Muscle layer of colon (tissue), 2 donors: ENCODE data around the gene FSTL1.
A peak's percentile ranks its signal among the peaks of the same experiment; 100 is the strongest.
"Not testable (repeated sequence)": the region's sequence is repeated elsewhere in the genome, so short reads cannot be mapped to it uniquely, and the experiment has no call there.

Source experiments
- H3K27ac ChIP-seq: one replicate; pipeline ENCODE4 v1.7.0; 2013; ENCODE audit warnings: low read depth, mild to moderate bottlenecking, low read length, moderate library complexity
- H3K27me3 ChIP-seq, 2 donors: one replicate each; pipeline ENCODE4 v1.7.0; 2013; ENCODE audit warnings: low read length in 2 of 2, mild to moderate bottlenecking in 2 of 2; ENCODE audit not compliant: insufficient read depth in 2 of 2, control insufficient read depth in 1 of 2
- H3K36me3 ChIP-seq: one replicate; pipeline ENCODE4 v1.7.0; 2013; ENCODE audit warnings: mild to moderate bottlenecking, low read length; ENCODE audit not compliant: insufficient read depth
- H3K4me1 ChIP-seq: one replicate; pipeline ENCODE4 v1.7.0; 2013; ENCODE audit warnings: mild to moderate bottlenecking, low read length; ENCODE audit not compliant: insufficient read depth
- H3K4me3 ChIP-seq, 2 donors: one replicate each; pipeline ENCODE4 v1.7.0; 2013; ENCODE audit warnings: low read length in 2 of 2, low read depth in 1 of 2, mild to moderate bottlenecking in 1 of 2, moderate library complexity in 1 of 2
- H3K9ac ChIP-seq: one replicate; pipeline ENCODE4 v1.7.0; 2013; ENCODE audit warnings: low read length
- H3K9me3 ChIP-seq: one replicate; pipeline ENCODE4 v1.7.0; 2013; ENCODE audit warnings: mild to moderate bottlenecking, low read length
- donor health status: abdominal sarcoma.
- donor health status: Adenocarcinoma of cecum.

The FSTL1 gene

DNA sequence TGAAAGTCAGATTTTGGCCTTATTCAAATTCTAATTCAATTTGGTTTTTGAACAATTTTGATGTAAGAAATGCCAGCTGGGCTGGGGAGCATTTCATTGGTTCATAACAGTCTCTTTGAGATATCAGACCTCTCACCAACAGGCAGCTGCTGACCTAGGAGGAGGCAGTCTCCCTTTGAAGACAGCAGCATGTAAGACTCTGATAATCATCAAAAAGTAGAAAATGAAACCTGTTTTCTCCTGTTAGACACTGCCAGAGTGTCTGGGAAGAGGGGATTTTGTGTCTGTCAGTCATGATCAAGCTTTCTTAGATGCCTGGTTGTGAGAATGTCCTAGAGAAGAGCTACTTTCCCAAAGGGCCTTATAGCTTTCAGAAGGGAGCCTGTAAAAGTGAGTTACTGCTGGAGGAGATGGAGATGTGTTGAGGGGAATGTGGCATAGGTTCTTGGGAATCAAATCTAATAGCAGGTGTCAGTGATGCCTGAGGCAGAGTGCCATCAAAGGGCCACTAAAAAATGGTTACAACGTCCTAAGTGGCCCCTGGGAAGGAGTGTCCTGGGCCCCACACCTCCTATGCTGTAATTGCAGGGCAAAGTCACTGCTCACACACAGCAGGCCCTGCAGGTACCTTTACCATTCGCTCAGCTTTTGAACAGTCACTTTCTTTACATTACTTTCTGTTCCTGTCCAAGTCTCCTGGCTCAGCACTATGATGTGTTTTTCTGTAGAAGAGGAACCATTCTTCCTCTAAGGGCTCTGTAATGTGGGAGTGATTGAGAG is 43.1 kb downstream of the FSTL1 start:
- H3K27me3 ChIP-seq, result no peaks in the 10 kb centered on the region
- no peak overlapping the region for H3K27ac ChIP-seq
- H3K4me3 ChIP-seq, result no peak overlapping the region
- H3K9ac ChIP-seq, result no peak overlapping the region
- peaks cover 96% of the 10 kb centered on the region for H3K36me3 ChIP-seq
- H3K9me3 ChIP-seq, result no peaks in the 10 kb centered on the region
- peaks cover 20% of the 10 kb centered on the region for H3K4me1 ChIP-seq

DNA sequence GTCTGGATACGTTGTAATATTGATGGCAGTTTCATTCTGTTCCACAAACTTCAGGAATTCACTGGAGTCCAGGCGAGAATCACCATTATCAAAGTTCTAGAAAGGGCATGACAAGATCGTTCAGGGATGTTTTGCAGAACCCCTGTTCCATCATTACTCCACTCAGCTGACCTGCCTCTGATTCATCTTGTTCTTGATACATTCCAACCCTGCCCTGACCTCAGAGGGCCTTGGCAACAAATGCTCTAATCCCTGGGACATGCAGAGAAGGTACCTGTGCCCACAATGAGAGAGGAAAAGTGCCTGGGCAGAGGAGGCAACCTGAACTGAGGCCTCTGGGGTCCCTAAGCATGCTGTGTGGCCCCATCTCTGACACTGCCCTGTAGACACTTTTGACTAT is 45.9 kb downstream of the FSTL1 start:
- no peak overlapping the region for H3K27ac ChIP-seq
- no peak overlapping the region for H3K9ac ChIP-seq

DNA sequence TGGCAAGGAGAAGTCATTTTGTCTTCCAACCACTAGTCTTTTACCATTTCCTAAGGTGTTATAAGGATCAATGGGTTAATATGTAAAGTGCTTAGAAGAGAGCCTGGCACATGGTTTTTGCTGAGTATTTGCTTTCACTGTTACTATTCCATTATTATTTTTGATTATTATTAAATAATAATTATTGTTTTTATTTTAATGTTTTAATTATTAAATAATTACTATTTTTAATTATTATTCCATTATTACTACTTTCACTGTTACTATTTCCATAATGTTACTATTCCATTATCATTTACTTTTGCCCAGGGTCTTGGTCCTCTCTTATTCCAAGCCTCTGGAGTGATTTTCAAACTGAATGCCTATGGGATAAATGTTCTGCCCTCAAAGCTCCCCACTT is 48.5 kb downstream of the FSTL1 start:
- Histone ChIP-seq H3K36me3 (peaks cover 96% of the 10 kb centered on the region), H3K4me1 (no peaks in the 10 kb centered on the region), H3K27me3 (no peaks in the 10 kb centered on the region)

More for the DNA sequence above, 45.9 kb downstream of the FSTL1 start:
- H3K4me3 ChIP-seq, result no peak overlapping the region
- no peaks in the 10 kb centered on the region for H3K4me1 ChIP-seq
- peaks cover 96% of the 10 kb centered on the region for H3K36me3 ChIP-seq
- no peaks in the 10 kb centered on the region for H3K9me3 ChIP-seq
- H3K27me3 ChIP-seq, result no peaks in the 10 kb centered on the region

DNA sequence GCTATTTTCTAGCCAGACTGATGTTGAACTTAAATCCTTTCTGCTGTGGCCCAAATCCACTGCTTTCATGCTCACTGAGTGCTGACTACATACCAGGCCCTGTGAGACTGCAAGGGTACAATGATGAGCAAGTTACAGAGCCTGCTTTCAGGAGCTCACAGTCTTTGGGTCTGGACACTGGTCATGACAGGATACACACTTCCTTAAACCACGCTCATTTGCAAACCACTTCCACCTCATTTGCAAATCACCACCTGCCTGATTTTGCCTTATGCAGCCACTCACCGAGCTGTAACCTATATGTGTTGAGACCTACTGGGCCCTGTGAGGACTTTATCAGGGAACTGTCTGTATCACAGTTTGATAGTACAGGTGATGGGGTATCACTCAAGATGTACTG is 51.4 kb downstream of the FSTL1 start:
- peaks cover 92% of the 10 kb centered on the region for H3K36me3 ChIP-seq
- no peaks in the 10 kb centered on the region for H3K27me3 ChIP-seq
- no peak overlapping the region for H3K27ac ChIP-seq
- H3K4me1 ChIP-seq, result peaks cover 13% of the 10 kb centered on the region
- no peak overlapping the region for H3K4me3 ChIP-seq
- no peak overlapping the region for H3K9ac ChIP-seq
- no peaks in the 10 kb centered on the region for H3K9me3 ChIP-seq

More for the DNA sequence above, 48.5 kb downstream of the FSTL1 start:
- no peak overlapping the region for H3K9ac ChIP-seq
- no peaks in the 10 kb centered on the region for H3K9me3 ChIP-seq
- no peak overlapping the region for H3K4me3 ChIP-seq
- H3K27ac ChIP-seq, result no peak overlapping the region

DNA sequence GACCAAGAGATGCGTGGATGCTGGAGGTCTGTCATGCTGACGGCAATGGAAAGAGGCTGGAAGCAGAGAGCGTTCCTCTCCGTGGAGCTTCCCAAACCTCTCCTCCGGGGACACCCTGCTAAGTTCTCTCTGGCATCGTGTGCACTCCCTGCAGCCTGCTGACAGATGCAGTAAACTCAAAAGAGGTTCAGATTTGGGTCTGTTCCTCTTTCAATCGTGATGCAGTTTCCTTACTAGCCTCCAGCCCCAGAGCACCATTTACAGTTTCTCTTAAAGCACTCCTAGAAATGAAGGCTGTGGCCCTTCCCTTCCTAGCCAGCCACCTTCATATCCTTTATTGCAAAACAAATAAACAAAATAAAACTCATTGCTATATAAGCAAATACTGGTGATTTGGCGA is 54.3 kb downstream of the FSTL1 start:
- peaks cover 67% of the 10 kb centered on the region for H3K36me3 ChIP-seq
- H3K4me1 ChIP-seq, result peaks cover 17% of the 10 kb centered on the region
- no peak overlapping the region for H3K4me3 ChIP-seq
- no peaks in the 10 kb centered on the region for H3K9me3 ChIP-seq
- no peak overlapping the region for H3K9ac ChIP-seq
- no peaks in the 10 kb centered on the region for H3K27me3 ChIP-seq
- no peak overlapping the region for H3K27ac ChIP-seq

DNA sequence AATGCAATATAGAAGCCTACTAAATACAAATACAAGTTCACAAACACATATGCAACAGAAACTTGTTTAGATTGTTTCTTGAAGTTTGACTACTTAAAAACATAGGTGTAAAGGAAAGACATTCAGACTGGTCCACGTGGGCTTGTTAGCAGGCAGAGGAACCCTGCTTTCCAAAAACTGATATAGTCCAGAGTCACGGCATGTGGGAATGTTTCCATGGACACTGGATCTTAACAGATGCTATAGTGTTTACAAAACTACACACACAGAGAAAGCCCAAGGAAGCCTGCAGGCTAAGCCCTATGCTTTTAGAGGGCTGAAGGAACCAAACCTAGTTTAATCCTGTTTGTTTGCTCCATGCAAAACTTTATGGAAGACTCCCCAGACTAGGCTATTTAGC is 56.4 kb downstream of the FSTL1 start:
- Histone ChIP-seq H3K9ac (no peak overlapping the region), H3K27me3 (no peaks in the 10 kb centered on the region), H3K27ac (peak overlapping the region; percentile 40), H3K4me1 (peaks cover 17% of the 10 kb centered on the region), H3K4me3 (no peak overlapping the region), H3K36me3 (peaks cover 46% of the 10 kb centered on the region), H3K9me3 (no peaks in the 10 kb centered on the region)

DNA sequence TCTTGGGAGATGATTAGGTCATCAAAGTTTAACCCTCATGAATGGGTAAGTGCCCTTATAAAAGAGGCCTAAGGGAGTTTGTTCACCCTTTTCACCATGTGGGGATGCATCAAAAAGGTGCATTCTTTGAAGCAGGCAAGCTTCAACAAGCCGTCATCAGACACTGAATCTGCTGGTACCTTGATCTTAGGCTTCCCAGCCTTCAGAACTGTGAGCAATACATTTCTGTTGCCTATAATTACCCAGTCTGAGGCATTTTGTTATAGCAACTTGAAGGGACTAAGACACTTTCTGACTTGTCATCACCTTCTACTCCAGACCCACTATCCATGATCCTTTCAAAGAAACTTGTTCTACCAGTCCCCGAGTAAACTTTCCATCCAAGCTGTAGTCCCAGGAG is 57.0 kb downstream of the FSTL1 start:
- no peaks in the 10 kb centered on the region for H3K9me3 ChIP-seq
- H3K27ac ChIP-seq, result peak overlapping the region; percentile 40
- H3K36me3 ChIP-seq, result peaks cover 40% of the 10 kb centered on the region
- no peak overlapping the region for H3K4me3 ChIP-seq
- H3K9ac ChIP-seq, result no peak overlapping the region
- peaks cover 17% of the 10 kb centered on the region for H3K4me1 ChIP-seq
- H3K27me3 ChIP-seq, result no peaks in the 10 kb centered on the region

DNA sequence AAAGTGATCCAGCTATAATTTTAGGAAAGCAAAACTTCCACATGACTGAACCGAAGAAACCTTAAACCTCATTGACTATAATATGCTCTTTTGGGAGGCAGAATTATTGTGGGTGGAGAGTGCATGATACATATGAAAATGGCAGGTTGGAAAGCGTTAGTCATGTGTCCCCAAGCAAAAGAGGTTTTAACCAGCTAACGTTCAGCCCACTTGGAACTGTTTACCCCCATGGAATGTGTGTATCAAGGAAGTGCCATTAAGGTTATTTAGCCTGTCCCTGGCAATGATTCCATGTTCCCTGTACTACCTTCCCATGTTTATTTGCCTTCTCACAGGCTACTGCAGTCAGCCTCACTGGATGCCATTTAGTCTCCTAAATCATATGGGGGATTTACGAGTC is 57.5 kb downstream of the FSTL1 start:
- Histone ChIP-seq H3K9ac (no peak overlapping the region), H3K27me3 (no peaks in the 10 kb centered on the region), H3K36me3 (peaks cover 34% of the 10 kb centered on the region), H3K4me3 (no peak overlapping the region), H3K9me3 (no peaks in the 10 kb centered on the region), H3K27ac (no peak overlapping the region), H3K4me1 (peaks cover 17% of the 10 kb centered on the region)

DNA sequence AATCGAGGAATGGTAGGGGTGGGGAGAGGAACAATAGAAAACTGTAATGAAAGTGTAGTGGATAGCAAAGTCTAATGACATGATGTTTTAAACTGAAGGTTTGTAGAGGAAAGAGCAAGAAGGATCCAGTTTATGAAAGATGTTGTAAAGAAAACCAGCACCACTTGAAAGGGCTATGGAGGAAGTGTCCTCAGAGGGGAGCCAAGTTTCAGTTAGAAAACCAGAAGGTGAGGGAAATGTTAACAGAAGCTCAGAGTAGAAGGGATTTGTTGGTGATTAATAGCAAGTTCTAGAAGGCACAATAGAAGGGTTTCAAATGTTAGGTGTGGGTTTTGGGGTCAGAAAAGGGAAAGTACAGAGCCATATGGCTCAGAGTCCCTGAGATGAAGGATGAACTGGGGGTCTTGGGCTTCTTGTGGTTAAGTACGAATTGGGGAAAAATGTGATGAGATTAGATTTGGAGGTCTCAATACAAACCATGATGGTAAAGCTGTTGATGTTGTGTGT is 67.8 kb downstream of the FSTL1 start:
- Histone ChIP-seq H3K36me3 (no peaks in the 10 kb centered on the region), H3K4me3 (no peak overlapping the region)

DNA sequence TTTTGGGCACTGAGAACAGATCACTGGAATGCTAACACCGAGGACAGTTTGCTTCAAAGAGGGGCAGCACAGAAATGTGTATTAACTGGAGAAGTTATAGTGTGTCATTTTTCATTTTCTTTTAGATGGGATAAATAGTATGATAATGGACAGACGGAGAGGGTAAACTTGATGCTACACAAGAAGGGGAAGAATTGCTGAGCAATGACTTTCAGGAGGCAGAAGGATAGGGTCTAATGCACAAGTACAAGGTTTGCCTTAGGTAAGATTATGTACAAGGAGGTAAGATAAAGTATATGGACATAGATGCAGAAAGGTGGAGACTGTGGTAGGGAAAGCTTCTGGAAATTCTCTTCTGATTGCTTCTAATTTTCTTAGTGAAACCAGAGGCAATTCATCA is 69.3 kb downstream of the FSTL1 start:
- Histone ChIP-seq H3K4me3 (no peak overlapping the region), H3K4me1 (no peaks in the 10 kb centered on the region), H3K27me3 (no peaks in the 10 kb centered on the region), H3K9ac (no peak overlapping the region), H3K9me3 (no peaks in the 10 kb centered on the region), H3K36me3 (no peaks in the 10 kb centered on the region), H3K27ac (no peak overlapping the region)

More for the DNA sequence above, 67.8 kb downstream of the FSTL1 start:
- Histone ChIP-seq H3K9ac (no peak overlapping the region), H3K27me3 (no peaks in the 10 kb centered on the region), H3K27ac (no peak overlapping the region), H3K4me1 (no peaks in the 10 kb centered on the region), H3K9me3 (no peaks in the 10 kb centered on the region)

DNA sequence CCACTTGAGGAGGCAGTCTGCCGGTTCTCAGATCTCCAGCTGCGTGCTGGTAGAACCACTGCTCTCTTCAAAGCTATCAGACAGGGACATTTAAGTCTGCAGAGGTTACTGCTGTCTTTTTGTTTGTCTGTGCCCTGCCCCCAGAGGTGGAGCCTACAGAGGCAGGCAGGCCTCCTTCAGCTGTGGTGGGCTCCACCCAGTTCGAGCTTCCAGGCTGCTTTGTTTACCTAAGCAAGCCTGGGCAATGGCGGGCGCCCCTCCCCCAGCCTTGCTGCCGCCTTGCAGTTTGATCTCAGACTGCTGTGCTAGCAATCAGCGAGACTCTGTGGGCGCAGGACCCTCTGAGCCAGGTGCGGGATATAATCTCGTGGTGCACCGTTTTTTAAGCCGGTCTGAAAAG is 72.8 kb downstream of the FSTL1 start:
- H3K27me3 ChIP-seq, H3K9me3 ChIP-seq, H3K4me3 ChIP-seq, H3K36me3 ChIP-seq, H3K27ac ChIP-seq, H3K4me1 ChIP-seq, H3K9ac ChIP-seq: not testable (repeated sequence)

DNA sequence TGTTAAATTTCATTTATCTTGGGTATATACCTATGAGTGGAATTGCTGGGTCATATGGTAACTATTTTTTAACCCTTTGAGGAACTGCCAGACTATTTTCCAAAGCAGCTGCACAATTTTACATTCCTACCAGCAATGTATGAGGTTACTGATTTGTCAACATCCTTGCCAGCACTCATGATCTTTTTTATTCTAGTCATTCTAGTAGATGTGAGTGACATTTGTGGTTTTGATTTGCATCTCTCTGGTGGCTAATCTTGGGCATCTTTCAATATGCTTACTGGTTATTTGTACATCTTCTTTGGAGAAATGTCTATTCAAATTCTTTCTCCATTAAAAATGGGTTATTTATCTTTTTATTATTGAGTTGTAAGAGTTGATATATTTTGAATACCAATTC is 80.3 kb downstream of the FSTL1 start:
- Histone ChIP-seq H3K27me3 (no peaks in the 10 kb centered on the region), H3K9ac (no peak overlapping the region), H3K4me3 (no peak overlapping the region), H3K36me3 (no peaks in the 10 kb centered on the region), H3K4me1 (no peaks in the 10 kb centered on the region), H3K9me3 (no peaks in the 10 kb centered on the region), H3K27ac (no peak overlapping the region)
